ENCODE results near the gene MRGPRD. TPM values are rescaled to one million over a fixed set of nuclear protein-coding genes. Genes with fewer than 3 reads are reported as not detected.

MRGPRD gene
- total RNA-seq, 1 experiment from 2014 or later: not detected

DNA sequence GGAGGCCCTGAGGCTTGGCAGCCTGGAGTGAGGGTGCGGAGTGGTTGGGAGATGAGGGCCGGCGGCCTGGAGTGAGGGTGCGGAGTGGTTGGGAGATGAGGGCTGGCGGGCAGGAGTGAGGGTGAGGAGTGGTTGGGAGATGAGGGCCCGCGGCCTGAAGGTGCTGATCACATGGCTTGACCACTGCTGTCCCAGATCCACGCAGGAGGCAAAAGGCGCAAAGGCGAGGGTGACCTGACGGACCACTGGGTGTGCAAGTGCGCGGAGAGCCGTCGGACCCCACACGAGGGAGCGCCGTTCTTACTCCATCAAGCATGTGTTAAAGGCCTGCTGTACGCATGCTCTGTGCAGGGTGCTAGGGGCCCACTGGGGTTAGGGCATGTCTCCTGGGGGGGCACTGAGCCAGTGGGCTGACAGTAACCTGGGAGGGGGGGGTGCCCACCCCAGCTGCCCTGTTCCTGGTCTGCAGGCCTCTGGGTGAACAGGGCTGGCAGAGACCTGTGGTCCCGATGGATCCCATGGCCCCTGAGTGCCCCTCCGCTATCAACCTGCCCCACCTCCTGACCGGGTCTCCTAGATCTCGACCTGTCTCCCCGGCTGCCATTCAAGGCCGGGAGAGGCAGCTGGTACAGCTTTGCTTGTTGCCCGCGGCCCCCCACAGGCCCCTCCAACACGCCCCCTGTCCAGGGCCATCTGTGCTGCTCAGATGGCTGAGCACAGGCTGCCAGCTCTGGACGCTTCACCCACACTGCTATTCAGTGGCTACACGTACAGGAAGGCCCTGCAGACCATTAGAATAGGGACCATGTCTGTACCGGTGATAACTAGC is 21.1 kb downstream of the MRGPRD start:
- Histone ChIP-seq H3K27ac (ENCODE audit: low read depth, low read length) (no peak overlapping the region), H3K27me3 (ENCODE audit: insufficient read depth, low read length) (no peaks in the 10 kb centered on the region), H3K9me2 (ENCODE audit: insufficient read depth) (no peaks in the 10 kb centered on the region), H3K9ac (ENCODE audit: low read length) (no peak overlapping the region), H3K79me2 (ENCODE audit: insufficient read depth, low read length) (no peaks in the 10 kb centered on the region), H3K4me3 (replicated peaks in 1 of 2; ENCODE audit: low read depth in 1 of 2, low read length in 2 of 2) (no peak overlapping the region), H2AFZ (ENCODE audit: low read depth, low read length, poor library complexity, severe bottlenecking) (no peak overlapping the region), H4K20me1 (ENCODE audit: insufficient read depth) (no peaks in the 10 kb centered on the region), H3K9me3 (ENCODE audit: control insufficient read depth in 1 of 2, insufficient read depth in 1 of 2, low read depth in 1 of 2, low read length in 2 of 2) (peaks cover 0 to 3% of the 10 kb centered on the region in 2 experiments; a peak in 1 of 4 replicates), H3K36me3 (ENCODE audit: control insufficient read depth in 1 of 2, insufficient read depth in 2 of 2, low read length in 2 of 2) (no peaks in the 10 kb centered on the region), H3K4me2 (ENCODE audit: low read length) (no peak overlapping the region), H3K4me1 (ENCODE audit: control insufficient read depth in 1 of 2, insufficient read depth in 2 of 2, low read length in 2 of 2) (no peaks in the 10 kb centered on the region; a peak in 1 of 4 replicates)
- CTCF ChIA-PET: interaction anchor here (1.2 kb wide), 1 partner anchor 84 kb away, joined by 3 read pairs; no protein-coding TSS in a partner anchor
- intact Hi-C loops (cut with micrococcal nuclease): loop anchor here (10.0 kb wide), 1 partner anchor 85 kb away; the partner anchor contains the start of gene TPCN2
- ATAC-seq (no peak), DNase-seq (ENCODE audit: low read depth, low spot score) (no peak)
- TF ChIP-seq SP1 (IDR thresholded peaks at IDR 0.05; ENCODE audit: low read depth) (no peak), ZNF274 (IDR thresholded peaks at IDR 0.05; ENCODE audit: low read depth, low read length) (no peak), RAD21 (IDR thresholded peaks at IDR 0.05; ENCODE audit: low read depth) (no peak)
- TF ChIP-seq, protein P1, sequence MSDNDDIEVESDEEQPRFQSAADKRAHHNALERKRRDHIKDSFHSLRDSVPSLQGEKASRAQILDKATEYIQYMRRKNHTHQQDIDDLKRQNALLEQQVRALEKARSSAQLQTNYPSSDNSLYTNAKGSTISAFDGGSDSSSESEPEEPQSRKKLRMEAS (IDR thresholded peaks at IDR 0.05): no peak
- TF ChIP-seq, protein P2, sequence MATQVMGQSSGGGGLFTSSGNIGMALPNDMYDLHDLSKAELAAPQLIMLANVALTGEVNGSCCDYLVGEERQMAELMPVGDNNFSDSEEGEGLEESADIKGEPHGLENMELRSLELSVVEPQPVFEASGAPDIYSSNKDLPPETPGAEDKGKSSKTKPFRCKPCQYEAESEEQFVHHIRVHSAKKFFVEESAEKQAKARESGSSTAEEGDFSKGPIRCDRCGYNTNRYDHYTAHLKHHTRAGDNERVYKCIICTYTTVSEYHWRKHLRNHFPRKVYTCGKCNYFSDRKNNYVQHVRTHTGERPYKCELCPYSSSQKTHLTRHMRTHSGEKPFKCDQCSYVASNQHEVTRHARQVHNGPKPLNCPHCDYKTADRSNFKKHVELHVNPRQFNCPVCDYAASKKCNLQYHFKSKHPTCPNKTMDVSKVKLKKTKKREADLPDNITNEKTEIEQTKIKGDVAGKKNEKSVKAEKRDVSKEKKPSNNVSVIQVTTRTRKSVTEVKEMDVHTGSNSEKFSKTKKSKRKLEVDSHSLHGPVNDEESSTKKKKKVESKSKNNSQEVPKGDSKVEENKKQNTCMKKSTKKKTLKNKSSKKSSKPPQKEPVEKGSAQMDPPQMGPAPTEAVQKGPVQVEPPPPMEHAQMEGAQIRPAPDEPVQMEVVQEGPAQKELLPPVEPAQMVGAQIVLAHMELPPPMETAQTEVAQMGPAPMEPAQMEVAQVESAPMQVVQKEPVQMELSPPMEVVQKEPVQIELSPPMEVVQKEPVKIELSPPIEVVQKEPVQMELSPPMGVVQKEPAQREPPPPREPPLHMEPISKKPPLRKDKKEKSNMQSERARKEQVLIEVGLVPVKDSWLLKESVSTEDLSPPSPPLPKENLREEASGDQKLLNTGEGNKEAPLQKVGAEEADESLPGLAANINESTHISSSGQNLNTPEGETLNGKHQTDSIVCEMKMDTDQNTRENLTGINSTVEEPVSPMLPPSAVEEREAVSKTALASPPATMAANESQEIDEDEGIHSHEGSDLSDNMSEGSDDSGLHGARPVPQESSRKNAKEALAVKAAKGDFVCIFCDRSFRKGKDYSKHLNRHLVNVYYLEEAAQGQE (IDR thresholded peaks at IDR 0.05; ENCODE audit: low read depth): no peak
- POLR2A ChIA-PET: no interaction called here
- BruUV-seq (replicated peaks): no TSS peak
- RAD21 ChIA-PET (ENCODE audit: low non-redundant PET in 1 of 2, low total read pairs in 2 of 2, uncharacterized antibody in 2 of 2, unreplicated experiment in 2 of 2): no interaction called here

Data from HCT116 (cell line).